ENCODE results near the gene MPHOSPH9.

MPHOSPH9 gene

GRCh38 chr12:123104809-123105208 is 128.1 kb downstream of the MPHOSPH9 start:
- DNase-seq (ENCODE audit: low read depth in 2 of 3, low spot score in 1 of 3): no peak

Data from stimulated activated CD4-positive, alpha-beta T cell treated with anti-CD3 and anti-CD28 coated beads, Interleukin-12 subunit alpha, Interleukin-12 subunit beta, amount 100 ng/mL, for 48 hours (primary cell).